Activated naive CD4-positive, alpha-beta T cell treated with anti-CD3 and anti-CD28 coated beads, Interleukin-2, amount 10 ng/mL, durations not matched to agents 7 days and 5 days (primary cell): ENCODE results near the gene SCN2B.

ENCODE experiments used
- CTCF ChIA-PET: fragments of 350-600 bp; sonication (Branson Sonifier 250); formaldehyde crosslinking; loops from one replicate; lab custom pipeline; 2021; ENCODE audit warnings: antibody characterized with exemption; lab: Charles Lee
- DNase-seq: peaks from one replicate; pipeline ENCODE4 v3.0.0-alpha.2; 2020
- H3K27ac Mint-ChIP-seq: one replicate; pipeline ENCODE4 v1.8.0; 2021; ENCODE audit warnings: mild to moderate bottlenecking, moderate library complexity, mixed read lengths
- H3K27me3 Mint-ChIP-seq: one replicate; pipeline ENCODE4 v1.8.0; 2021; ENCODE audit warnings: mild to moderate bottlenecking, mixed read lengths
- H3K36me3 Mint-ChIP-seq: one replicate; pipeline ENCODE4 v1.8.0; 2021; ENCODE audit warnings: mixed read lengths
- H3K4me1 Mint-ChIP-seq: one replicate; pipeline ENCODE4 v1.8.0; 2021; ENCODE audit warnings: mixed read lengths
- H3K4me3 Mint-ChIP-seq: one replicate; pipeline ENCODE4 v1.8.0; 2021; ENCODE audit warnings: mild to moderate bottlenecking, moderate library complexity, mixed read lengths
- H3K9me3 Mint-ChIP-seq: one replicate; pipeline ENCODE4 v1.8.0; 2021; ENCODE audit warnings: mixed read lengths

Gene SCN2B

DNA sequence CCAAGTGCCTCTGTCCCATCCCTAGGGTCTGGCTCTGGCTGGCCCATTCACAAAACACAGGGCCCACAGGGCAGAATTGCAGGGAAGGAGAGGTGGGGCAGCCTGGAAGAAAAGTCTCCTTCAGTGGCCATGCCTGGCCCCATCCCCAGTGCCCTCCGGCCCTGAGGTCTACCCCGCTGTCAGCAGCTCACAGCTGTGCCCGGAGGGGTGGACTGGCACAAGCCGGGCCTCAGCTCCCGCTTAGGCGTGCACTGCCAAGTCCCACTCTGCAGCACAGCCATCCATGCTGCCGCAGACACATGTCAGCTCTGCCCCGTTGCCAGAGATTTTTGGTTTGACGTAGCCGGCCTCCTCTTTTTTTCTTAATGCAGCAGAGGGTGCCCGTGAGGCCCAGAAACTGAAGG lies 3.9 kb upstream of the SCN2B start:
- no peaks in the 10 kb centered on the region for H3K9me3 Mint-ChIP-seq
- H3K4me1 Mint-ChIP-seq: no peaks in the 10 kb centered on the region
- no peak overlapping the region for H3K4me3 Mint-ChIP-seq
- H3K36me3 Mint-ChIP-seq: no peaks in the 10 kb centered on the region
- no peak overlapping the region for H3K27ac Mint-ChIP-seq
- peaks cover 68% of the 10 kb centered on the region for H3K27me3 Mint-ChIP-seq
- CTCF ChIA-PET: interaction anchor here (0.8 to 3.4 kb wide), 5 partner anchors 9 to 407 kb away, joined by 3 to 29 read pairs (median 5); no protein-coding TSS in a partner anchor
- peak; percentile 32 for DNase-seq

DNA sequence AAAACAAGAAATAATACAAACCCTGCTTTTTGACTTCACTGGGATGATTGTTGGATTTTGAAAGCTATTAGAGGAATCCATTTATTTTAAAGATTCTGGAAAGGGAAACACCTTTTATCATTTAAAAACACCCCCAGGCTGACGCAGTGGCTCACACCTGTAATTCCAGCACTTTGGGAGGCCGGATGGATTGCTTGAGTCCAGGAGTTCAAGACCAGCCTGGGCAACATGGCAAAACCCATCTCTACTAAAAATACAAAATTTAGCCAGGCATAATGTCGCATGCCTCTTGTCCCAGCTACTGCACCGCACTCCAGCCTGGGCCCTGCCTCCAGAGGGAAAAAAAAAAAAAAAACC lies 317 bp upstream of the SCN2B start:
- CTCF ChIA-PET: interaction anchor here (1.1 to 2.1 kb wide), 2 partner anchors 22 to 33 kb away, joined by 3 to 5 read pairs; no protein-coding TSS in a partner anchor
- DNase-seq: no peak

DNA sequence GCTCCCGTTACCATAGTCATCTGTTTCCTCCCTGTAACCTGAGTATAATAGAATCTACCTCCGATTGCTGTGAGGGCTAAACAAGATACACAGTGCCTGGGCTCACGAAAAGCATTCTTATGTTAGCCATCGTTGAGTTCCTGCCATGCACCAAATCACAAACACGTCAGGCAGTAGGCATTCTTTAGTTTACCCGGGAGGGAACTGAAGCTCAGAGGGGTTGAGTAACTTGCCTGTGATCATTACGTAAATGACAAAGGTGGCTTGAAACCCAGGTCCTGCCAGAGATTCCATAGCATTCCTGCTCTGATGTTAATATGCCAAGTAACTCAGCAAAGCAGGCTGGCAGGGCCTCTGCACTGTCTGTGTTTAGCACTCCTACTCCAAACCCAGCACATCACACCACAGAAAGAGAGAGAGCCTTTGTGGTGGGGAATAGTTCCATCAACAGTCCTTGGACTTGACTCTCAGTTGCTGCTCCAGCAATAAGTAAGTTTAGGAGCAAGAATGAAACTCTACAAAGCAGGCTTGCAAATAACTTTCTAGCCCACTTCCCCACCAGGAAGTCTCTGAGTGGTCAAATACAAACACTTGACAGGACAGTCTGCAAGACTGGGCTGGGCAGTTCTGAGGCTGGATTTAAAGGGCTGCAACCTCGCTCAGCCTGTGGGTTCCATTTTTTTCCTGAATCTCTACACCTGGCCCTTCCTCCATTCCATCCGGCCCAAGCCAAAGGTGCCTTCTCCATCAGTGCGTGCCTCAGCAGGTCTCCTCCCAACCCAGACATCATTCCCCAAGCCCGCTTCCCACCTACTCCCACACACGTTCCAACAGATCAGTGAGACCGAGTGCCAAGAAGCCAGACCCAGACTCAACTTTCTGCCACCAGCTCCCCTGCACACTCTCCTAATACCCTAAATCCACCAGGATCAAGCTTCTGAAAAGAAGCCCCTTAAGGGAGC lies 1.1 kb downstream of the SCN2B start:
- CTCF ChIA-PET: no interaction called here
- Mint-ChIP-seq H3K4me3 (no peak overlapping the region), H3K4me1 (no peaks in the 10 kb centered on the region), H3K27ac (no peak overlapping the region), H3K9me3 (no peaks in the 10 kb centered on the region), H3K36me3 (no peaks in the 10 kb centered on the region), H3K27me3 (peaks cover 73% of the 10 kb centered on the region)
- no peak for DNase-seq

More for the DNA sequence above, 317 bp upstream of the SCN2B start:
- H3K27me3 Mint-ChIP-seq: peaks cover 71% of the 10 kb centered on the region
- H3K36me3 Mint-ChIP-seq: no peaks in the 10 kb centered on the region
- H3K4me1 Mint-ChIP-seq: no peaks in the 10 kb centered on the region
- H3K27ac Mint-ChIP-seq: no peak overlapping the region
- H3K4me3 Mint-ChIP-seq: no peak overlapping the region
- H3K9me3 Mint-ChIP-seq: no peaks in the 10 kb centered on the region

DNA sequence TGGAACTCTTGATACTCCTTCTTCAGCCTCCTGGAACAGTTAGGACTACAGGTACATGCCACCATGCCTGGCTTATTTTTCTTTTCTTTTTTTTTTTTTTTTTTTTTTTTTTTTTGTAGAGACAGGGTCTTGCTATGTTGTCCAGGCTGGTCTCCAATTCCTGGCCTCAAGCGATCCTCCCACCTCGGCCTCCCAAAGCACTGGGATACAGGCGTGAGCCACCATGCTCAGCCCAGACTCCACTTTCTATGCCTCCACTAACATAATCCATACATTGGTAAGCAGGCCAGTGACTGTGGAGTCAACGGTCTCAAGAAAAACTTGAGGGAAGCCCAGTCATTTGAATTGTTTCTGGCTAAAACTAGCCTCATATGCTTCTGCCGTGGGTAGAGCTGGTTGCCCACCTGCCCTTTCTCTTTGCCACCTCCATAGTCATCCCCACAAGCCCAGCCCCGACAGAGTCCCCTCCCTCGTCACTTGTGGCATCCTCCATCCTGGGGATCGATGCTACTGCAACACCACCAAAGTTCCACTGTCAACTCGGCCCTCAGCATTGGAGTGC lies 2.4 kb downstream of the SCN2B start:
- Mint-ChIP-seq H3K27ac (no peak overlapping the region), H3K4me3 (no peak overlapping the region), H3K4me1 (no peaks in the 10 kb centered on the region), H3K27me3 (peaks cover 76% of the 10 kb centered on the region), H3K9me3 (no peaks in the 10 kb centered on the region), H3K36me3 (no peaks in the 10 kb centered on the region)
- CTCF ChIA-PET: interaction anchor here (1.1 kb wide), 1 partner anchor 117 kb away, joined by 3 read pairs; no protein-coding TSS in a partner anchor
- DNase-seq: no peak

DNA sequence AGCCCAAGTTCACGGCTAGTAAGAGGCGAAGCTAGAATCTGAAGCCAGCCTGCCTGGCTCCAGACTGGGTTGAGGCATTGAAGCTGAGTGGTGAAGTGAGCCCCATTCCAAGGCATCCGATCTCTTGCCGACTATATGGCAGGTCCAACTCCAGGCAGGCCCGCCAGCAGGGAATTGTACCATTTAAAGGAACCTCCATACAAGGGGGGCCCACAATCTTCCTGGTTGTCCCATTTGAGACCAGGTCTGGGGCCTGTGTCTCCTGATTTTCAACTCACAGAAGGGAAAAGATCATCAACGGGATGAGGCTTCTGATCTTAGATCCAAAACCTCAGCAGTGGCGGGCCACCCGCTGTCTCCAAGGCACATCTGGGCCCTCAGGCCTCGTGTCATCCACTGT lies 4.1 kb downstream of the SCN2B start:
- Mint-ChIP-seq H3K9me3 (no peaks in the 10 kb centered on the region), H3K27ac (no peak overlapping the region), H3K4me3 (no peak overlapping the region), H3K27me3 (peaks cover 80% of the 10 kb centered on the region), H3K36me3 (no peaks in the 10 kb centered on the region), H3K4me1 (no peaks in the 10 kb centered on the region)
- CTCF ChIA-PET: interaction anchor here (0.7 to 6.7 kb wide), 24 partner anchors 9 to 757 kb away, joined by 3 to 96 read pairs (median 6); partner anchors contain the start of gene SCN4B
- no peak for DNase-seq

DNA sequence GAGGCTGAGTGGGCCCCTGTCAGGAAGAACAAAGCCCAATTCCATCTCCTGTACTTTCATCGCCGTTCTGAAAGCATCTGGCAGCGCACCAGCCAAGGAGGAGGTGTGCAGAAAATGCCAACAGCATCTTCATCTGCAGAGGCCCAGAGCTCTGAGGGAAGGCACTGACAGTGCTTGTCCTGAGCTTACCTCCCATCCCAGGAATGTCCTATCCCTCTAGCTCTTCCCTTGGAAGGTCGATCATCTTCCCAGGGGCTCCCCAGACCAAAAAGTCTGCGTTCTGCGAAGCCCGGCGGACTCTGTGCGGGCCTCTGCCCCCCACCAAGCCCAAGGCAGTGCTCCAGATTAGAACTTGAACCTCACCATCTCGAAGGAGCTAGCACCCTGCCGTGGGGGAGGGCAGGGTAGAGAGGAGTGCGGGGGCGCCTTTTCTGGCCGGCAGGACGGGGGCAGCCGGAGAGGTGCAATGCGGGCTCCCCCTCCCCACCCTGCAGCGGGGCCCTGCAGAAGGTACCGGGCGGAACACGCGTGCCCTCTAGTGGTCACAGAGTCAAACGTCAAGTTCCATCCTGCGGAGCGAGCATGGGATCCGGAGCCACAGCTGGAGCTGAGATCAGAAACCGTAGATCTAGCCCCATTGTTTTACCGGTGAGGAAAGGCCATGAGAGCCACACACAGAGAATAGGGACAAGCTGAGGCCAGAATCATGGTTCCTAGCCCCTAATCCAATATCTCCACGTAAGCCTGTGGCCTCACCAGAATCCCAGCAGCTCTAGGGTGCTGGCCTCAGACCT lies 5.0 kb downstream of the SCN2B start:
- no peaks in the 10 kb centered on the region for H3K4me1 Mint-ChIP-seq
- no peak overlapping the region for H3K4me3 Mint-ChIP-seq
- H3K9me3 Mint-ChIP-seq: no peaks in the 10 kb centered on the region
- peak; percentile 83 for DNase-seq
- CTCF ChIA-PET: interaction anchor here (0.6 to 6.7 kb wide), 38 partner anchors 8 to 756 kb away, joined by 3 to 96 read pairs (median 4); partner anchors contain the start of genes MPZL2 and SCN4B
- peaks cover 80% of the 10 kb centered on the region for H3K27me3 Mint-ChIP-seq
- no peak overlapping the region for H3K27ac Mint-ChIP-seq
- H3K36me3 Mint-ChIP-seq: no peaks in the 10 kb centered on the region

DNA sequence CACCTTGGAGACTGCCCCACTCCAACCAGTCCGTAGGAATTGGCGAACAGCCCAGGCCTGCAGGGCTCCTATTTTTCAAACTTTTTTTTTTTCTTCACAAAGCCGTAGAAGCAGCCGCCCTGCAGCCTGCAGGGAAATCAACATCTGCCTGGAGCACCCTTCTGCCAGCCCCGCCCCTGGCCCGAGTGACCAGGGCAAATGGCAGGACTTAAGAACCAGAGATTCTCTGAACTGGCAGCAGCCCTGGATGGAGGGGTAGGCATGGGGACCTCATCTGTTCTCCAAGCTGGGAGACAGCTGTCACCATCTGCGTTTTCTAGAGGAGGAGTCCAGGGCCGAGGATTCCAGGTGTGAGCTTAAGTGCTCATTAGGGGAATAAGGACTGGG lies 5.6 kb downstream of the SCN2B start:
- no peak overlapping the region for H3K4me3 Mint-ChIP-seq
- no peak for DNase-seq
- no peaks in the 10 kb centered on the region for H3K4me1 Mint-ChIP-seq
- CTCF ChIA-PET: interaction anchor here (0.7 to 6.7 kb wide), 30 partner anchors 10 to 744 kb away, joined by 3 to 96 read pairs (median 5); partner anchors contain the start of genes MPZL2 and SCN4B
- H3K9me3 Mint-ChIP-seq: no peaks in the 10 kb centered on the region
- H3K27me3 Mint-ChIP-seq: peaks cover 78% of the 10 kb centered on the region
- no peaks in the 10 kb centered on the region for H3K36me3 Mint-ChIP-seq
- H3K27ac Mint-ChIP-seq: no peak overlapping the region

DNA sequence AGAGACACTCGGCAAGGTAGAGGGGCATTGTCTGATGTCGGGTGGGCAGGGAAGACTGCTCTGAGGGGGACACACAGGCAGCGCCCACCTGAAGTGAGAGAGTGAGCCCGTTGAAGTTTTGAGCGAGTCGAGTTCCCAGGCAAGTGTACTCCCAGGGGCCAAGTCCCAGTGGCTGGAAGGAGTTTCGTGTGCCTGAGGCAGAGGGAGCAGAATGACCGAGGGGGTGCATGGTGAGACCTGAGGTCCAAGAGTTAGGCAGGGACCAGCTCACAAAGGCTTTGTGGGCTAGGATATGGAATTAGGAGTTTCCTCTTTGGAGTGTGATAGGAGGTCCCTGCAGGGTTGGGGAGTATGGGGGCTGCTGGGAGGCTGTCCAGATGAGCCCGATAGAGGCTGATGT lies 6.2 kb downstream of the SCN2B start:
- H3K27me3 Mint-ChIP-seq: peaks cover 78% of the 10 kb centered on the region
- CTCF ChIA-PET: interaction anchor here (0.7 to 6.7 kb wide), 13 partner anchors 10 to 126 kb away, joined by 3 to 96 read pairs (median 14); partner anchors contain the start of gene MPZL2
- no peaks in the 10 kb centered on the region for H3K9me3 Mint-ChIP-seq
- no peaks in the 10 kb centered on the region for H3K36me3 Mint-ChIP-seq
- H3K27ac Mint-ChIP-seq: no peak overlapping the region
- DNase-seq: no peak
- no peaks in the 10 kb centered on the region for H3K4me1 Mint-ChIP-seq
- no peak overlapping the region for H3K4me3 Mint-ChIP-seq

DNA sequence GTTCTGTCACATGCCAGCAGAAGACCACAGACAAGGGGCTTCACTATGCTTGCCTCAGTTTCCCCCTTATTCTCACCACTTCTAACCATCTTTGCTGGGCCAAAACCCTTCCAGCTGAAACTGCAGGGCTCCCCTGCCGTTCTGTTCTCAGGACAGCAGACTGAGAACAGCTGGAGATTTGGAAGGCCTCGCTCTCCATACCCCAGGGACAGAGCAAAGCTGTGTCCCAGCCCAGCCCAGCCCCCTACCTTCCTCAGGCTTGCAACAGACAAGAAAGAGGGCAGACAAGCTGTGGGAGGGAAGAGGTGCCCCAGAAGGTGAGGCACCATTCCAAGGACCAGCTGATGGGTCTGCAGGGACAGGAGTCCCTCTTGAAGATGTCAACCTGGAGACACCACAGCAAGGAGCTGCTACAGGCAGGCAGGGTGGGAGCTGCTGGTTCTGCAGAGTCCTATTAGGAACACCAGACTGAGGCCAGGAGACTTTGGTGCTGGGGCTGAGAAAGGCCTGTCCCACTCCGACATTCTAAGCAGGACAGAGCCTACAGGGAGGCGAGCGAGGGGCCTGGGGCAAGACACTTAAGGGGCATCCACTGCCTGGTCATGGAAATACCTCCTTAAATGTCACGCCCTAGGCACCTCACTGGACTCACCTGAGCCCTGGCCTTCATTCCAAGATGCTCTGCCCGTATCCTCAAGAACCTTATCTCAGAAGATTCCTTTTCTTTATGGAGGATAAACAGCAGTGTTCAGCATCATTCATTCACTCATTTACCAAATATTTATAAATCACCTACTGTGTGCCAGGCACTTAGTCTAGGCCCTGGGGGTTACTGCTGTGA lies 6.9 kb downstream of the SCN2B start:
- H3K36me3 Mint-ChIP-seq: no peaks in the 10 kb centered on the region
- H3K27me3 Mint-ChIP-seq: peaks cover 76% of the 10 kb centered on the region
- no peak overlapping the region for H3K27ac Mint-ChIP-seq
- DNase-seq: no peak
- CTCF ChIA-PET: interaction anchor here (1.3 to 6.7 kb wide), 6 partner anchors 8 to 94 kb away, joined by 4 to 96 read pairs (median 28); partner anchors contain the start of gene MPZL2
- no peaks in the 10 kb centered on the region for H3K4me1 Mint-ChIP-seq
- H3K4me3 Mint-ChIP-seq: no peak overlapping the region
- no peaks in the 10 kb centered on the region for H3K9me3 Mint-ChIP-seq

DNA sequence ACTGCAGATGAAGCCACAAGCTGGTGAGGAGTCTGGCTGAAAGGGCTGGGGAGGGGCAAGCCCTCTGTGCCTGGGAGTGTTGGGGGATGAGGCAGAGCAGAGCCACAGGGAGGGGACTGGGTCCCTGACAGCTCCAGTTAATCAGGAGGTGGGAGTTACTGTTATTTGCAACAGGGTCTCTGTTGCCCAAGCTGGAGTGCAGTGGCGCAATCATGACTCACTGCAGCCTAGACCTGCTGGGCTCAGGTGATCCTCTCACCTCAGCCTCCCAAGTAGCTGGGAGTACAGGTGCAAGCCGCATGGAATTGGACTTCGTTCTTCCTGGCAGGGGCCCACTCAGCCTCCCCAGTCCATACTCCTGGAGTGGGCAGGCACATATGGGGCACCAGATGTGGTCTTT lies 7.7 kb downstream of the SCN2B start:
- no peak overlapping the region for H3K27ac Mint-ChIP-seq
- DNase-seq: no peak
- H3K27me3 Mint-ChIP-seq: peaks cover 80% of the 10 kb centered on the region
- CTCF ChIA-PET: interaction anchor here (1.0 to 6.7 kb wide), 3 partner anchors 9 to 25 kb away, joined by 3 to 96 read pairs (median 4); no protein-coding TSS in a partner anchor
- no peak overlapping the region for H3K4me3 Mint-ChIP-seq
- no peaks in the 10 kb centered on the region for H3K36me3 Mint-ChIP-seq
- no peaks in the 10 kb centered on the region for H3K4me1 Mint-ChIP-seq
- no peaks in the 10 kb centered on the region for H3K9me3 Mint-ChIP-seq

DNA sequence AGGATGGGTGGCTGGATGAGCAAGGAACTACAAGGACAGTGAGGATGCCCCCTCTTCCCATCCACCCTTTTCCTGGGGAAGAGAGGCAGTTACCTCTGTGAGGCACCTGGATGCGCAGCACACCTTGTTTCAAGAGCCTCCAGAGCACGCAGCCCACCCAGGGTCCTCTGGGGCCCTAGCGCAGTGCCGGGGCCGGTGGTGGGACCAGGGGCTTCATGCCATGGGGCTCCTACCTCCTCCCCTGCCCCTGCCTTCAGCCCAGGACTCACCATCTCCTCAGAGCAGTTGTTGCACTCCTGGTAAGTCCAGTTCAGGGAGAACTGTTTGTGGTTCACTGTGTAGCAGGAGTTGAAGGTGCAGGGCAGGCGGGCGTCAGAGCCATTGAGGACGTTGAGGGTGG lies 8.1 kb downstream of the SCN2B start:
- Mint-ChIP-seq H3K4me1 (no peaks in the 10 kb centered on the region), H3K9me3 (no peaks in the 10 kb centered on the region), H3K27me3 (peaks cover 85% of the 10 kb centered on the region), H3K36me3 (no peaks in the 10 kb centered on the region), H3K27ac (no peak overlapping the region), H3K4me3 (no peak overlapping the region)
- no peak for DNase-seq
- CTCF ChIA-PET: interaction anchor here (1.0 to 6.7 kb wide), 2 partner anchors 17 to 24 kb away, joined by 3 to 96 read pairs; no protein-coding TSS in a partner anchor

DNA sequence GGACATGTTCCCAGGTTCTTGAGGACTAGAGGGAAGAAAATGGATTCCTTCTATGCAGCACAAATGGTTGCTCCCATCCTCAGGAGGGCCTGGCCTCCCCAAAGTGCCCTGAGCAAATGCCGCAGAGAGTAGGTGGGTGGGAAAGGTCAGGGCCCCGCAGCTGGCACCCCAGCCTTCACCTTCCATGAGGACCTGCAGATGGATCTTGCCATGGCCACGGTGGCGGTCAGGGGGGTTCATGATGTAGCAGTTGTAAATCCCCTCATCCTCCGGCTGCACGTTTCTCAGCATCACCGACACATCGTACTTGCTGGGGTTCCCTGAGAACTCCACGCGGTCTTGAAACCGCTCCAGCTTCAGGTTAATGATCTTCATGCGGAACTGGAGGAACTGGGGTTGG lies 8.5 kb downstream of the SCN2B start:
- CTCF ChIA-PET: interaction anchor here (1.0 to 6.7 kb wide), 3 partner anchors 12 to 24 kb away, joined by 3 to 96 read pairs (median 3); no protein-coding TSS in a partner anchor
- Mint-ChIP-seq H3K4me1 (no peaks in the 10 kb centered on the region), H3K4me3 (no peak overlapping the region), H3K36me3 (no peaks in the 10 kb centered on the region), H3K9me3 (no peaks in the 10 kb centered on the region), H3K27ac (no peak overlapping the region), H3K27me3 (peaks cover 87% of the 10 kb centered on the region)
- DNase-seq: no peak

DNA sequence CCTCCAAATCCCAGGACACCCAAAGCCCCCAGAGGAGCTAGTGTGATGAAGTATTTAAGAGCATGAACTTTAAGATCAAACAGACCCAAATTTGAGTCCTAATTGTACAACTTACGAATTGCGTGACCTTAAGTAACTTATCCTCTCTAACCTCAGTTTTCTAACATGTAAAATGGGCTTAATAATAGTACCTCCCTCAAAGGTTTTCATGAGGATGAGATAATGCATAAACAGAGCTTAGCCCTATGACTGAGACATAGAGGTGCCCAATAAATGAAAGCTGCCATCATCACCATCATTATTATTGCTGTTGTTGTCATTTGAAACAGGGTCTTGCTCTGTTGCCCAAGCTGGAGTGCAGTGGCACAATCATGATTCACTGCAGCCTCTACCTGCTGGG lies 9.2 kb downstream of the SCN2B start:
- H3K27me3 Mint-ChIP-seq: peaks cover 87% of the 10 kb centered on the region
- no peak overlapping the region for H3K27ac Mint-ChIP-seq
- CTCF ChIA-PET: interaction anchor here (1.1 to 6.7 kb wide), 2 partner anchors 12 to 23 kb away, joined by 3 to 96 read pairs; no protein-coding TSS in a partner anchor
- no peaks in the 10 kb centered on the region for H3K9me3 Mint-ChIP-seq
- H3K4me1 Mint-ChIP-seq: no peaks in the 10 kb centered on the region
- no peak overlapping the region for H3K4me3 Mint-ChIP-seq
- DNase-seq: no peak
- H3K36me3 Mint-ChIP-seq: no peaks in the 10 kb centered on the region
